Activated gamma-delta T cell (primary cell): ENCODE results near the gene GSTO1.

ENCODE experiments used
- DNase-seq: peaks from one replicate; lab custom pipeline; 2025; lab: John Stamatoyannopoulos, UW

The GSTO1 gene

GRCh38 chr10:104274762-104275721 lies 20.4 kb downstream of the GSTO1 start:
- DNase-seq = peak; percentile 20

GRCh38 chr10:104276192-104276591 lies 21.5 kb downstream of the GSTO1 start:
- DNase-seq = no peak

- DNase-seq = no peak
These were observed 23.1 kb downstream of the GSTO1 start for GRCh38 chr10:104277785-104278184.

GRCh38 chr10:104279550-104280259 lies 25.0 kb downstream of the GSTO1 start:
- DNase-seq = no peak

GRCh38 chr10:104281694-104282093 lies 27.0 kb downstream of the GSTO1 start:
- DNase-seq = no peak

GRCh38 chr10:104284846-104285245 lies 30.2 kb downstream of the GSTO1 start:
- no peak for DNase-seq

- no peak for DNase-seq
These were observed 32.2 kb downstream of the GSTO1 start for GRCh38 chr10:104286939-104287338.

GRCh38 chr10:104288355-104288754 lies 33.7 kb downstream of the GSTO1 start:
- DNase-seq = no peak

- DNase-seq = peak; percentile 74
These were observed 36.8 kb downstream of the GSTO1 start for GRCh38 chr10:104291439-104291951.

- DNase-seq = no peak
These were observed 38.3 kb downstream of the GSTO1 start for GRCh38 chr10:104293011-104293410.

- DNase-seq = no peak
These were observed 39.2 kb downstream of the GSTO1 start for GRCh38 chr10:104293781-104294321.

GRCh38 chr10:104296687-104297436 lies 42.2 kb downstream of the GSTO1 start:
- DNase-seq = no peak

- no peak for DNase-seq
These were observed 43.3 kb downstream of the GSTO1 start for GRCh38 chr10:104297697-104298660.

- DNase-seq = no peak
These were observed 44.6 kb downstream of the GSTO1 start for GRCh38 chr10:104299031-104299904.

GRCh38 chr10:104300002-104300735 lies 45.5 kb downstream of the GSTO1 start:
- DNase-seq = no peak

GRCh38 chr10:104300736-104301292 lies 46.1 kb downstream of the GSTO1 start:
- DNase-seq = no peak

- no peak for DNase-seq
These were observed 47.4 kb downstream of the GSTO1 start for GRCh38 chr10:104301907-104302690.
